DND-41 (cell line): ENCODE results near the gene ADCY10.

Source experiments
- ATAC-seq: fragments of 200-7000 bp; cut with Tn5 transposase; 3 replicates; pipeline ENCODE4 v1.9.1; 2021; ENCODE audit warnings: low read depth; ENCODE audit not compliant: insufficient read depth
- DNase-seq: peaks from one replicate; pipeline ENCODE4 v3.0.0-alpha.2; 2020
- H2AFZ ChIP-seq: 2 replicates; pipeline ENCODE4 v1.6.0; 2012; ENCODE audit warnings: low read depth, low read length
- H3K27ac ChIP-seq: 2 replicates; pipeline ENCODE4 v1.5.1; 2012; ENCODE audit warnings: low read length, inconsistent platforms
- H3K27me3 ChIP-seq: fragments of 200-600 bp; sonication (generic); 2 replicates; pipeline ENCODE4 v1.6.0; 2012; ENCODE audit warnings: low read length, mild to moderate bottlenecking, inconsistent platforms; ENCODE audit not compliant: insufficient read depth, poor library complexity
- H3K36me3 ChIP-seq: 2 replicates; pipeline ENCODE4 v1.5.1; 2012; ENCODE audit warnings: low read length, inconsistent platforms; ENCODE audit not compliant: insufficient read depth
- H3K4me1 ChIP-seq: 2 replicates; pipeline ENCODE4 v1.5.1; 2012; ENCODE audit warnings: mild to moderate bottlenecking, low read length; ENCODE audit not compliant: insufficient read depth
- H3K4me2 ChIP-seq: 2 replicates; pipeline ENCODE4 v1.6.0; 2012; ENCODE audit warnings: mild to moderate bottlenecking, moderate library complexity, low read length, inconsistent platforms; ENCODE audit not compliant: insufficient read depth
- H3K4me3 ChIP-seq, 2 experiments: fragments of 200-600 bp in 1 of 2; shearing (Covaris generic) in 1 of 2; 2 replicates each; pipeline ENCODE4 v1.5.1; 2012 to 2016; ENCODE audit warnings: inconsistent platforms in 2 of 2, low read length in 2 of 2, mild to moderate bottlenecking in 2 of 2, low read depth in 1 of 2, moderate library complexity in 1 of 2
- H3K79me2 ChIP-seq: 2 replicates; pipeline ENCODE4 v1.6.0; 2012; ENCODE audit warnings: low read length, inconsistent platforms; ENCODE audit not compliant: insufficient read depth
- H3K9ac ChIP-seq: 2 replicates; pipeline ENCODE4 v1.6.0; 2012; ENCODE audit warnings: low read depth, mild to moderate bottlenecking, inconsistent platforms, low read length, moderate library complexity
- H3K9me3 ChIP-seq: 2 replicates; pipeline ENCODE4 v1.5.1; 2012; ENCODE audit warnings: low read length, moderate library complexity, mild to moderate bottlenecking, inconsistent platforms; ENCODE audit not compliant: insufficient read depth, severe bottlenecking
- H4K20me1 ChIP-seq: 2 replicates; pipeline ENCODE4 v1.6.0; 2012; ENCODE audit warnings: low read length; ENCODE audit not compliant: insufficient read depth
- EZH2 ChIP-seq: IDR thresholded peaks from 3 replicates; pipeline ENCODE4 v1.6.1; 2012; ENCODE audit warnings: borderline replicate concordance, low read depth, mild to moderate bottlenecking, moderate library complexity, low read length, inconsistent platforms; ENCODE audit not compliant: severe bottlenecking
- TF ChIP-seq, protein P1 (sequence below): IDR thresholded peaks from 2 replicates; pipeline ENCODE4 v1.5.1; 2012; ENCODE audit warnings: borderline replicate concordance, low read length, moderate library complexity, mild to moderate bottlenecking; ENCODE audit not compliant: poor library complexity, severe bottlenecking; ENCODE audit errors: extremely low read depth

Gene ADCY10

DNA sequence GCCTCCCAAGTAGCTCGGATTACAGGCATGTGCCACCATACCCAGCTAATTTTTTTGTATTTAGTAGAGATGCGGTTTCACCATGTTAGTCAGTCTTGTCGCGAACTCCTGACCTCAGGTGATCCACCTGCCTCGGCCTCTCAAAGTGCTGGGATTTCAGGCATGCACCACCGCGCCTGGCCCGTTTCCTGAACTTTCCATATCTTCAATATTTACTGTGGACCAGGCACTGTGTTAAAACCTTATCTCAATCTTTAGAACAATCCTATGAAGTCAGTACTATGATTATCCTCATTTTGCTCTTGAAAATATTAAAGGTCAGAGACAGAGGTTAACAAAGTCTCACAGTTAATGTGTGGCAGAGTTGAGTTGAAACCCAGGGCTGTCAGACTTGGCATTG, 1.6 kb upstream of the ADCY10 start:
- ATAC-seq (no peak), DNase-seq (no peak)
- Histone ChIP-seq H3K9ac (no peak overlapping the region), H3K36me3 (peaks cover 17% of the 10 kb centered on the region; the same call in 1 of the 2 replicates), H4K20me1 (no peaks in the 10 kb centered on the region), H2AFZ (no peak overlapping the region), H3K4me2 (no peak overlapping the region), H3K27ac (no peak overlapping the region), H3K9me3 (no peaks in the 10 kb centered on the region), H3K27me3 (no peaks in the 10 kb centered on the region), H3K4me1 (no peaks in the 10 kb centered on the region), H3K4me3 (no peak overlapping the region), H3K79me2 (no peaks in the 10 kb centered on the region)
- TF ChIP-seq EZH2 = no peak
- TF ChIP-seq, protein P1, sequence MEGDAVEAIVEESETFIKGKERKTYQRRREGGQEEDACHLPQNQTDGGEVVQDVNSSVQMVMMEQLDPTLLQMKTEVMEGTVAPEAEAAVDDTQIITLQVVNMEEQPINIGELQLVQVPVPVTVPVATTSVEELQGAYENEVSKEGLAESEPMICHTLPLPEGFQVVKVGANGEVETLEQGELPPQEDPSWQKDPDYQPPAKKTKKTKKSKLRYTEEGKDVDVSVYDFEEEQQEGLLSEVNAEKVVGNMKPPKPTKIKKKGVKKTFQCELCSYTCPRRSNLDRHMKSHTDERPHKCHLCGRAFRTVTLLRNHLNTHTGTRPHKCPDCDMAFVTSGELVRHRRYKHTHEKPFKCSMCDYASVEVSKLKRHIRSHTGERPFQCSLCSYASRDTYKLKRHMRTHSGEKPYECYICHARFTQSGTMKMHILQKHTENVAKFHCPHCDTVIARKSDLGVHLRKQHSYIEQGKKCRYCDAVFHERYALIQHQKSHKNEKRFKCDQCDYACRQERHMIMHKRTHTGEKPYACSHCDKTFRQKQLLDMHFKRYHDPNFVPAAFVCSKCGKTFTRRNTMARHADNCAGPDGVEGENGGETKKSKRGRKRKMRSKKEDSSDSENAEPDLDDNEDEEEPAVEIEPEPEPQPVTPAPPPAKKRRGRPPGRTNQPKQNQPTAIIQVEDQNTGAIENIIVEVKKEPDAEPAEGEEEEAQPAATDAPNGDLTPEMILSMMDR = no peak

DNA sequence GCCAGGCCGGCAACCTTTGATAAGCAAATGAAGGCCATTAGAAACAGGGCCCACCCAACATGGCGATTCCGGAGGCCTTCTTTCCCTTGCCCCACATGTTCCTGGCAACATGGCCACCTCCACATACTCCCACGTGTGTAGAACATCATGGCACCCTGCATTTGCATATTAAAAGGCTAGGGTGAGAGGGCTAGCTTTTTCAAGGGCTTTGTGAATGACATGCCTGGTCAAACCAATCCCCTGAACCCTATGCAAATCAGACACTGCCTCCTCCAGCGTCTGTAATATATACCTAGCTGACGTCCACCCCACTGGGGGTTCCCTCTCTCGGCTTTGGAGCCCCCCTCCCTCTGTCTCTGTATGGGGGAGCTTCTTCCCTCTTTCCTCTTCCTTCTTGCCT, 1.6 kb downstream of the ADCY10 start:
- H3K79me2 ChIP-seq = no peaks in the 10 kb centered on the region
- no peak overlapping the region for H3K4me2 ChIP-seq
- no peak overlapping the region for H3K4me3 ChIP-seq
- no peaks in the 10 kb centered on the region for H4K20me1 ChIP-seq
- no peak overlapping the region for H3K9ac ChIP-seq
- H3K27ac ChIP-seq = no peak overlapping the region
- H3K4me1 ChIP-seq = no peaks in the 10 kb centered on the region
- peaks cover 9% of the 10 kb centered on the region; the same call in 1 of the 2 replicates for H3K36me3 ChIP-seq
- H2AFZ ChIP-seq = no peak overlapping the region
- H3K9me3 ChIP-seq = peaks cover 12% of the 10 kb centered on the region
- DNase-seq = no peak
- no peak for ATAC-seq
- no peak for TF ChIP-seq EZH2
- TF ChIP-seq, protein P1 = no peak
- H3K27me3 ChIP-seq = no peaks in the 10 kb centered on the region

GRCh38 chr1:167911413-167911812, 2.5 kb downstream of the ADCY10 start:
- no peak overlapping the region for H3K9ac ChIP-seq
- H3K36me3 ChIP-seq = no peaks in the 10 kb centered on the region; the same call in 1 of the 2 replicates
- TF ChIP-seq, protein P1 = no peak
- TF ChIP-seq EZH2 = no peak
- H3K4me3 ChIP-seq = no peak overlapping the region
- no peak overlapping the region for H3K27ac ChIP-seq
- no peaks in the 10 kb centered on the region for H4K20me1 ChIP-seq
- no peak for ATAC-seq
- no peaks in the 10 kb centered on the region for H3K27me3 ChIP-seq
- peaks cover 12% of the 10 kb centered on the region for H3K9me3 ChIP-seq
- no peaks in the 10 kb centered on the region for H3K79me2 ChIP-seq
- DNase-seq = no peak
- H2AFZ ChIP-seq = no peak overlapping the region
- no peak overlapping the region for H3K4me2 ChIP-seq
- no peaks in the 10 kb centered on the region for H3K4me1 ChIP-seq

DNA sequence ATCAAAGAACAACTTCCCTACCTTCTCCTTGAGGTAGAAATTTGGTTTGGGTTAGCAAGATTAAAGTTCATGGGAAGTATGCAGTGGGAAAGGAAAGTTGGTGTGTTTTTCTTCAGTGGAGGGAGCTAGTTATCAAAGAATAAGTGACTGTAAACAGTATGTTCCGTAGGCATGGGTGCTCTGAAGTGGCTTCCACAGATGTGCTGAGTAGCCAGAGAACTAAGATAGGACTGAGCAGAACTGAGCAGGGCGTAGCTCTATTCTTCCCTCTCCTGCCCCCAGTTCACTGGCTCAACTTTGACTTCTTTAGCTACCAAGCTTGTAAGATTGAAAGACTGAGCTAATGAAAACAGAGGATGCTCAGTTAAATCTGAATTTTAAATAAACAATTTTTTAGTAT, 3.4 kb downstream of the ADCY10 start:
- Histone ChIP-seq H3K36me3 (no peaks in the 10 kb centered on the region), H3K79me2 (no peaks in the 10 kb centered on the region), H2AFZ (no peak overlapping the region), H3K4me2 (no peak overlapping the region), H3K27ac (no peak overlapping the region), H4K20me1 (no peaks in the 10 kb centered on the region), H3K4me3 (no peak overlapping the region), H3K9me3 (peaks cover 12% of the 10 kb centered on the region), H3K4me1 (no peaks in the 10 kb centered on the region), H3K27me3 (no peaks in the 10 kb centered on the region), H3K9ac (no peak overlapping the region)
- ATAC-seq (no peak), DNase-seq (no peak)
- no peak for TF ChIP-seq EZH2
- TF ChIP-seq, protein P1 = no peak
